Right atrium auricular region (tissue), 2 donors: ENCODE measurements around the gene APOA4. TPM values are rescaled to one million over a fixed set of nuclear protein-coding genes. Genes with fewer than 3 reads are reported as not detected.
"Not testable (repeated sequence)": the region's sequence is repeated elsewhere in the genome, so short reads cannot be mapped to it uniquely, and the experiment has no call there.

Source experiments
- DNase-seq: peaks from one replicate; pipeline ENCODE4 v3.0.0-alpha.2; 2019; ENCODE audit warnings: low spot score
- H3K27ac ChIP-seq, 2 donors: fragments of 200-600 bp; sonication (generic); 1 replicate in 1 of 2; 2 replicates in 1 of 2; pipeline ENCODE4 v1.5.1; 2016 to 2019
- H3K27me3 ChIP-seq, 2 donors: fragments of 200-600 bp; sonication (generic); one replicate each; pipeline versions ENCODE4 v1.5.1 to v1.6.0; 2017 to 2019
- H3K36me3 ChIP-seq: fragments of 200-600 bp; sonication (generic); one replicate; pipeline ENCODE4 v1.5.1; 2016
- H3K4me1 ChIP-seq, 2 donors: fragments of 200-600 bp; sonication (generic); one replicate each; pipeline versions ENCODE4 v1.5.1 to v1.6.0; 2017 to 2019
- H3K4me3 ChIP-seq, 2 donors: fragments of 200-600 bp; sonication (generic); 1 replicate in 1 of 2; 2 replicates in 1 of 2; pipeline ENCODE4 v1.5.1; 2017 to 2019; ENCODE audit warnings: mild to moderate bottlenecking in 1 of 2, moderate library complexity in 1 of 2
- H3K9me3 ChIP-seq, 2 donors: fragments of 200-600 bp; sonication (generic); one replicate each; pipeline ENCODE4 v1.5.1; 2019
- CTCF ChIP-seq, 2 donors: fragments of 200-600 bp; sonication (generic); IDR thresholded peaks; one replicate each; pipeline ENCODE4 v1.5.1; 2019; ENCODE audit warnings: antibody characterized with exemption in 2 of 2
- total RNA-seq, 2 donors: library from RNA; depleted of rRNA; stranded (reverse); fragments of >200 nt; gene quantifications; one replicate each; pipeline ENCODE4 v1.1.0, GENCODE V29; 2016

Gene APOA4
- total RNA-seq, 2 donors from 2014 or later, result not detected

DNA sequence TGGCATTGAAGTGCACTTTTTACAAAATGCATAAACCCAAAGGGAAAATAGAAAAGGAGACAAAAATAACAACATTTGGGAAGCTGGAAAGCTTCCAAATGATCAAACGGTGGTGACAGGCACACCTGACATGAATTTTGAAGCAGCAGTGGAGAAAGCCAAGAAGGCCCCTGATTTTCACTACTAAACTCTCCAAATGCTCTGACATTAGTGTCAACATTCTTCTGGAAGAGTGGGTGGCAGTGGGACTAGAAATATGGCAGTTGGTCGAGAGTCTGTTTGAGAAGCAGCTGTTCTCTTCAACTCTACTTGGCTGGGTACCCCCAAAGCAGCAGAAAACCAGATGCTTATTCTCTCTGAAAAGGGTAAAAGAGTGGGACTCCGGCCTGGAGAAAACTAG, 19.1 kb downstream of the APOA4 start:
- no peaks in the 10 kb centered on the region for H3K36me3 ChIP-seq

DNA sequence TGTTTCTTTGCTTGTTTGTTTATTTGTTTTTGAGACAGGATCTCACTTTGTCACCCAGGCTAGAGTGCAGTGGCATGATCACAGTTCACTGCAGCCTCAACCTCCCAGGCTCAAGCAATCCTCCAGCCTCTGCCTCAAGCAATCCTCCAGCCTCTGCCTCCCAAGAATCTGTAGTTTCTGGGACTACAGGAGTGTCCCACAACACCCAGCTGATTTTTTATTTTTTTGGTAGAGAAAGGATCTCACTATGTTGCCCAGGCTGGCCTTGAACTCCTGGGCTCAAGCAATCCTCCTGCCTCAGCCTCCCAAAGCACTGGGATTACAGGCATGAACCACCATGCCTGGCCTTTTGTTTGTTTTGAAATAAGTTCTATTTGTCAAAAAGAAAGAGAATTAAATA, 21.4 kb downstream of the APOA4 start:
- not testable (repeated sequence) for H3K36me3 ChIP-seq, H3K27ac ChIP-seq, H3K27me3 ChIP-seq, H3K9me3 ChIP-seq, DNase-seq, H3K4me1 ChIP-seq, H3K4me3 ChIP-seq

More for the DNA sequence above, 19.1 kb downstream of the APOA4 start:
- H3K4me1 ChIP-seq, result no peaks in the 10 kb centered on the region
- no peak for DNase-seq
- no peaks in the 10 kb centered on the region for H3K9me3 ChIP-seq
- H3K27ac ChIP-seq, result no peak overlapping the region
- no peak for TF ChIP-seq CTCF (IDR thresholded peaks at IDR 0.05)
- no peaks in the 10 kb centered on the region for H3K27me3 ChIP-seq
- no peak overlapping the region for H3K4me3 ChIP-seq

DNA sequence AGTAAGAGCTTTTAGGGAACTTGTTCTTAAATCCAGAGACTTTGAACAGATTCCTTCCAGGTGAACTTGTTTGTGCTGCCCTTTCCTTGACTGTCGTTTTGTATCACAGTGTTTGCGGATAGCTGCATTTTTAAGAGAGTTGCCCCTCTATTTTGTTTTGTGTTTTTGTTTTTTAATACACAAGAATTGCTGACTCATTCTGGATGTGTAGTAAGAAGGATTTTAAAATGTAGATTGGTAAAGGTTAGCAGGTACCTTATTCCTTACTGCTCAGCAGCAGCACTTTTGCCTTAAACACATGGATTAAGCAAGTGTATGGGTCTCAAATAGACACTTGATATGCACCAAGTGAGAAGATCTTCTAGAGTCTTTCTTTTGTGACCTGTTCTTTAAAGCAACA, 22.5 kb downstream of the APOA4 start:
- no peak for TF ChIP-seq CTCF (IDR thresholded peaks at IDR 0.05)
- Histone ChIP-seq H3K27ac (no peak overlapping the region), H3K9me3 (no peaks in the 10 kb centered on the region), H3K27me3 (no peaks in the 10 kb centered on the region), H3K36me3 (no peaks in the 10 kb centered on the region), H3K4me1 (no peaks in the 10 kb centered on the region), H3K4me3 (no peak overlapping the region)
- no peak for DNase-seq

GRCh38 chr11:116798368-116798767, 24.7 kb downstream of the APOA4 start:
- H3K9me3 ChIP-seq, result no peaks in the 10 kb centered on the region
- no peak overlapping the region for H3K27ac ChIP-seq

GRCh38 chr11:116797816-116798215, 25.3 kb downstream of the APOA4 start:
- DNase-seq, result no peak
- H3K27ac ChIP-seq, result no peak overlapping the region
- no peak for TF ChIP-seq CTCF (IDR thresholded peaks at IDR 0.05)
- no peaks in the 10 kb centered on the region for H3K4me1 ChIP-seq
- H3K9me3 ChIP-seq, result no peaks in the 10 kb centered on the region
- no peaks in the 10 kb centered on the region for H3K36me3 ChIP-seq
- H3K4me3 ChIP-seq, result no peak overlapping the region
- H3K27me3 ChIP-seq, result no peaks in the 10 kb centered on the region

More at GRCh38 chr11:116798368-116798767, 24.7 kb downstream of the APOA4 start:
- TF ChIP-seq CTCF (IDR thresholded peaks at IDR 0.05), result no peak
- H3K4me3 ChIP-seq, result no peak overlapping the region
- no peaks in the 10 kb centered on the region for H3K27me3 ChIP-seq
- no peak for DNase-seq
- H3K36me3 ChIP-seq, result no peaks in the 10 kb centered on the region
- no peaks in the 10 kb centered on the region for H3K4me1 ChIP-seq

DNA sequence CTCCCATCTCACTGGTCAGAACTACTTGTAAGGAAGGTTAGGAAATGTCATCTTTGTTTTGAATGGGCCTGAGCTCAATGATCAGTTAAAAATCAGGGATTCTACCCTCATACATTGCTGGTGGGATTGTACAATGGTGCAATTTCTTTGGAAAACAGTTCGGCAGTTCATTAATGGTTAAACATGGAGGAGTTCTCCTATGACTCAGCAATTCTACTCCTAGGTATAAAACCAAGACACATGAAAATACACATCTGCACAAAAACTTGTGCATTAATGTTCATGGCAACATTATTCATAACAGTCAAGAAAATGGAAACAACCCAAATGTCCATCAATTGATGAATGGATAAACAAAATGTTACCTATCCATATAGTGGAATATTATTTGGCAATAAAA, 26.6 kb downstream of the APOA4 start:
- Histone ChIP-seq H3K9me3 (no peaks in the 10 kb centered on the region), H3K4me1 (peaks cover 0 to 2% of the 10 kb centered on the region in 2 donors), H3K36me3 (no peaks in the 10 kb centered on the region), H3K27me3 (no peaks in the 10 kb centered on the region), H3K27ac (no peak overlapping the region), H3K4me3 (no peak overlapping the region)
- DNase-seq, result no peak
- no peak for TF ChIP-seq CTCF (IDR thresholded peaks at IDR 0.05)
